Natural killer cell treated with Interleukin-12 subunit alpha and Interleukin-12 subunit beta and Interleukin-15 and Interleukin-18, amount 100 ng/mL, for 72 hours (primary cell): ENCODE results near the gene CDK3. TPM values are rescaled to one million over a fixed set of nuclear protein-coding genes. Genes with fewer than 3 reads are reported as not detected.

ENCODE experiments used
- ATAC-seq, 2 donors: fragments of 150-1000 bp; cut with Tn5 transposase in 1 of 2; sonication (Bioruptor Pico), chemical (Tn5 transposase) in 1 of 2; 2 replicates each; pipeline ENCODE4 v1.10.0; 2021
- DNase-seq: peaks from one replicate; pipeline ENCODE4 v3.0.0; 2022; ENCODE audit warnings: low spot score
- H3K27ac Mint-ChIP-seq, 2 donors: 1 replicate in 1 of 2; 2 replicates in 1 of 2; pipeline ENCODE4 v1.8.0; 2022; ENCODE audit warnings: mixed read lengths in 2 of 2, mild to moderate bottlenecking in 1 of 2, moderate library complexity in 1 of 2
- H3K27me3 Mint-ChIP-seq, 2 donors: 1 replicate in 1 of 2; 2 replicates in 1 of 2; pipeline ENCODE4 v1.8.0; 2022; ENCODE audit warnings: mixed read lengths in 2 of 2
- H3K36me3 Mint-ChIP-seq: one replicate; pipeline ENCODE4 v1.8.0; 2022; ENCODE audit warnings: mixed read lengths
- H3K4me1 Mint-ChIP-seq, 2 donors: 1 replicate in 1 of 2; 2 replicates in 1 of 2; pipeline ENCODE4 v1.8.0; 2022; ENCODE audit warnings: low read depth in 2 of 2, mixed read lengths in 2 of 2, mild to moderate bottlenecking in 1 of 2
- H3K4me3 Mint-ChIP-seq: one replicate; pipeline ENCODE4 v1.8.0; 2022; ENCODE audit warnings: mixed read lengths
- H3K9me3 Mint-ChIP-seq: 2 replicates; pipeline ENCODE4 v1.8.0; 2022; ENCODE audit warnings: mixed read lengths
- total RNA-seq, 2 donors: library from RNA; stranded (reverse); gene quantifications; one replicate each; pipeline ENCODE4 v1.2.3, GENCODE V29; 2022

The CDK3 gene
- total RNA-seq, 2 donors from 2014 or later, result 9.8 to 16.2 TPM

GRCh38 chr17:76002100-76002499, 1.4 kb downstream of the CDK3 start:
- no peak overlapping the region for H3K27ac Mint-ChIP-seq
- ATAC-seq, result no peak
- no peak overlapping the region for H3K4me3 Mint-ChIP-seq
- DNase-seq, result peak; percentile 41
- peaks cover 8 to 14% of the 10 kb centered on the region in 2 donors for H3K4me1 Mint-ChIP-seq
- no peaks in the 10 kb centered on the region for H3K9me3 Mint-ChIP-seq
- no peaks in the 10 kb centered on the region for H3K36me3 Mint-ChIP-seq
- no peaks in the 10 kb centered on the region for H3K27me3 Mint-ChIP-seq

- H3K27me3 Mint-ChIP-seq, result no peaks in the 10 kb centered on the region
- H3K4me1 Mint-ChIP-seq, result peaks cover 0 to 4% of the 10 kb centered on the region in 2 donors
- no peak overlapping the region for H3K27ac Mint-ChIP-seq
- H3K9me3 Mint-ChIP-seq, result no peaks in the 10 kb centered on the region
- no peak for DNase-seq
- no peak overlapping the region for H3K4me3 Mint-ChIP-seq
- ATAC-seq, result no peak
- H3K36me3 Mint-ChIP-seq, result no peaks in the 10 kb centered on the region
These were observed 3.3 kb downstream of the CDK3 start for GRCh38 chr17:76003915-76004314.

GRCh38 chr17:76004750-76005262, 4.2 kb downstream of the CDK3 start:
- H3K4me1 Mint-ChIP-seq, result peaks cover 0 to 8% of the 10 kb centered on the region in 2 donors
- H3K36me3 Mint-ChIP-seq, result no peaks in the 10 kb centered on the region
- H3K4me3 Mint-ChIP-seq, result no peak overlapping the region
- H3K27me3 Mint-ChIP-seq, result no peaks in the 10 kb centered on the region
- ATAC-seq (no peak), DNase-seq (peak; percentile 46)
- no peaks in the 10 kb centered on the region for H3K9me3 Mint-ChIP-seq
- H3K27ac Mint-ChIP-seq, result no peak overlapping the region

GRCh38 chr17:76005263-76006149, 4.9 kb downstream of the CDK3 start:
- no peaks in the 10 kb centered on the region for H3K27me3 Mint-ChIP-seq
- ATAC-seq, result peak; percentile 41 to 60
- no peak overlapping the region for H3K4me3 Mint-ChIP-seq
- no peaks in the 10 kb centered on the region for H3K36me3 Mint-ChIP-seq
- H3K9me3 Mint-ChIP-seq, result no peaks in the 10 kb centered on the region
- peak; percentile 83 for DNase-seq
- H3K4me1 Mint-ChIP-seq, result peaks cover 0 to 8% of the 10 kb centered on the region in 2 donors
- H3K27ac Mint-ChIP-seq, result peak overlapping the region in 1 of 2 donors; percentile 79

GRCh38 chr17:76007131-76007849, 6.6 kb downstream of the CDK3 start:
- H3K4me3 Mint-ChIP-seq, result no peak overlapping the region
- no peak for ATAC-seq
- no peaks in the 10 kb centered on the region for H3K27me3 Mint-ChIP-seq
- no peaks in the 10 kb centered on the region for H3K36me3 Mint-ChIP-seq
- DNase-seq, result peak; percentile 49
- no peaks in the 10 kb centered on the region for H3K9me3 Mint-ChIP-seq
- no peak overlapping the region for H3K27ac Mint-ChIP-seq
- H3K4me1 Mint-ChIP-seq, result peaks cover 0 to 8% of the 10 kb centered on the region in 2 donors

GRCh38 chr17:76007850-76008165, 7.2 kb downstream of the CDK3 start:
- Mint-ChIP-seq H3K4me1 (peaks cover 0 to 8% of the 10 kb centered on the region in 2 donors), H3K27me3 (no peaks in the 10 kb centered on the region)

GRCh38 chr17:76008208-76008607, 7.6 kb downstream of the CDK3 start:
- Mint-ChIP-seq H3K4me1 (peaks cover 0 to 8% of the 10 kb centered on the region in 2 donors), H3K36me3 (no peaks in the 10 kb centered on the region), H3K27ac (no peak overlapping the region), H3K4me3 (no peak overlapping the region), H3K27me3 (no peaks in the 10 kb centered on the region), H3K9me3 (no peaks in the 10 kb centered on the region)
- DNase-seq (peak; percentile 34), ATAC-seq (no peak)

More at GRCh38 chr17:76007850-76008165, 7.2 kb downstream of the CDK3 start:
- H3K36me3 Mint-ChIP-seq, result no peaks in the 10 kb centered on the region
- no peak overlapping the region for H3K4me3 Mint-ChIP-seq
- H3K9me3 Mint-ChIP-seq, result no peaks in the 10 kb centered on the region
- no peak overlapping the region for H3K27ac Mint-ChIP-seq
- DNase-seq (no peak), ATAC-seq (no peak)

- Mint-ChIP-seq H3K4me3 (no peak overlapping the region), H3K4me1 (peaks cover 0 to 8% of the 10 kb centered on the region in 2 donors), H3K9me3 (no peaks in the 10 kb centered on the region), H3K27ac (no peak overlapping the region), H3K36me3 (no peaks in the 10 kb centered on the region), H3K27me3 (no peaks in the 10 kb centered on the region)
- ATAC-seq, result no peak
- DNase-seq, result peak; percentile 57
These were observed 8.2 kb downstream of the CDK3 start for GRCh38 chr17:76008630-76009425.

- H3K27me3 Mint-ChIP-seq, result no peaks in the 10 kb centered on the region
- H3K36me3 Mint-ChIP-seq, result no peaks in the 10 kb centered on the region
- ATAC-seq (no peak), DNase-seq (peak; percentile 16)
- no peak overlapping the region for H3K4me3 Mint-ChIP-seq
- H3K4me1 Mint-ChIP-seq, result peaks cover 0 to 11% of the 10 kb centered on the region in 2 donors
- H3K9me3 Mint-ChIP-seq, result no peaks in the 10 kb centered on the region
- no peak overlapping the region for H3K27ac Mint-ChIP-seq
These were observed 8.8 kb downstream of the CDK3 start for GRCh38 chr17:76009447-76009846.

GRCh38 chr17:76009969-76010661, 9.5 kb downstream of the CDK3 start:
- no peaks in the 10 kb centered on the region for H3K27me3 Mint-ChIP-seq
- no peaks in the 10 kb centered on the region for H3K36me3 Mint-ChIP-seq
- H3K27ac Mint-ChIP-seq, result no peak overlapping the region
- H3K4me3 Mint-ChIP-seq, result no peak overlapping the region
- DNase-seq, result peak; percentile 49
- no peak for ATAC-seq
- H3K9me3 Mint-ChIP-seq, result no peaks in the 10 kb centered on the region
- H3K4me1 Mint-ChIP-seq, result peaks cover 0 to 11% of the 10 kb centered on the region in 2 donors

GRCh38 chr17:76011951-76012350, 11.3 kb downstream of the CDK3 start:
- no peaks in the 10 kb centered on the region for H3K36me3 Mint-ChIP-seq
- no peaks in the 10 kb centered on the region for H3K27me3 Mint-ChIP-seq
- H3K27ac Mint-ChIP-seq, result no peak overlapping the region
- no peak overlapping the region for H3K4me3 Mint-ChIP-seq
- ATAC-seq (no peak), DNase-seq (no peak)
- H3K9me3 Mint-ChIP-seq, result no peaks in the 10 kb centered on the region
- H3K4me1 Mint-ChIP-seq, result peaks cover 0 to 7% of the 10 kb centered on the region in 2 donors

- ATAC-seq (no peak), DNase-seq (no peak)
- H3K27me3 Mint-ChIP-seq, result no peaks in the 10 kb centered on the region
- no peaks in the 10 kb centered on the region for H3K9me3 Mint-ChIP-seq
- H3K27ac Mint-ChIP-seq, result peak overlapping the region in 1 of 2 donors; percentile 75
- H3K4me1 Mint-ChIP-seq, result peaks cover 0 to 7% of the 10 kb centered on the region in 2 donors
- H3K36me3 Mint-ChIP-seq, result no peaks in the 10 kb centered on the region
- no peak overlapping the region for H3K4me3 Mint-ChIP-seq
These were observed 12.8 kb downstream of the CDK3 start for GRCh38 chr17:76013377-76013932.
